Trophoblast cell (in vitro differentiated cells and primary cell): ENCODE measurements around the gene RASA3.
"Not testable (repeated sequence)": the region's sequence is repeated elsewhere in the genome, so short reads cannot be mapped to it uniquely, and the experiment has no call there.

ENCODE experiments used
- DNase-seq, 2 donors: peaks; one replicate each; pipeline ENCODE4 v3.0.0-alpha.2; 2016
- H2AFZ ChIP-seq: 2 replicates; pipeline ENCODE4 v1.6.1; 2013; ENCODE audit warnings: low read length, moderate library complexity, mild to moderate bottlenecking; ENCODE audit not compliant: insufficient read depth, poor library complexity
- H2AK5ac ChIP-seq: 2 replicates; pipeline ENCODE4 v1.6.1; 2013; ENCODE audit warnings: mild to moderate bottlenecking, low read length
- H2BK120ac ChIP-seq: 2 replicates; pipeline ENCODE4 v1.6.1; 2013; ENCODE audit warnings: low read length, mild to moderate bottlenecking, moderate library complexity; ENCODE audit not compliant: insufficient read depth, poor library complexity
- H2BK12ac ChIP-seq: 2 replicates; pipeline ENCODE4 v1.6.1; 2013; ENCODE audit warnings: mild to moderate bottlenecking, low read length, moderate library complexity
- H2BK5ac ChIP-seq: 2 replicates; pipeline ENCODE4 v1.6.1; 2013; ENCODE audit warnings: low read length, low read depth, moderate library complexity, mild to moderate bottlenecking; ENCODE audit not compliant: poor library complexity
- H3K14ac ChIP-seq: 2 replicates; pipeline ENCODE4 v1.6.1; 2013; ENCODE audit warnings: mild to moderate bottlenecking, low read length
- H3K18ac ChIP-seq: 2 replicates; pipeline ENCODE4 v1.6.1; 2013; ENCODE audit warnings: mild to moderate bottlenecking, low read length
- H3K23ac ChIP-seq: 2 replicates; pipeline ENCODE4 v1.6.1; 2013; ENCODE audit warnings: low read length
- H3K27ac ChIP-seq: 2 replicates; pipeline ENCODE4 v1.5.1; 2013; ENCODE audit warnings: low read depth, mild to moderate bottlenecking, inconsistent platforms, low read length, moderate library complexity
- H3K27me3 ChIP-seq: 2 replicates; pipeline ENCODE4 v1.6.1; 2013; ENCODE audit warnings: inconsistent platforms, mild to moderate bottlenecking, low read length, moderate library complexity; ENCODE audit not compliant: insufficient read depth
- H3K36me3 ChIP-seq, 2 experiments: 1 replicate in 1 of 2; 2 replicates in 1 of 2; pipeline ENCODE4 v1.6.1; 2013; ENCODE audit warnings: low read length in 2 of 2, mild to moderate bottlenecking in 2 of 2, moderate library complexity in 1 of 2; ENCODE audit not compliant: insufficient read depth in 2 of 2, control insufficient read depth in 1 of 2
- H3K4ac ChIP-seq: 2 replicates; pipeline ENCODE4 v1.6.1; 2013; ENCODE audit warnings: low read depth, mild to moderate bottlenecking, low read length, moderate library complexity
- H3K4me1 ChIP-seq, 2 experiments: 1 replicate in 1 of 2; 2 replicates in 1 of 2; pipeline ENCODE4 v1.6.1; 2013; ENCODE audit warnings: low read length in 2 of 2, mild to moderate bottlenecking in 2 of 2, moderate library complexity in 1 of 2; ENCODE audit not compliant: insufficient read depth in 2 of 2, control insufficient read depth in 1 of 2
- H3K4me2 ChIP-seq: 2 replicates; pipeline ENCODE4 v1.6.1; 2013; ENCODE audit warnings: inconsistent platforms, mild to moderate bottlenecking, low read length, moderate library complexity
- H3K4me3 ChIP-seq: 2 replicates; pipeline ENCODE4 v1.5.1; 2013; ENCODE audit warnings: mild to moderate bottlenecking, low read depth, low read length, inconsistent platforms
- H3K79me1 ChIP-seq: one replicate; pipeline ENCODE4 v1.6.1; 2013; ENCODE audit warnings: low read length
- H3K79me2 ChIP-seq: 2 replicates; pipeline ENCODE4 v1.6.1; 2013; ENCODE audit warnings: low read length, mild to moderate bottlenecking; ENCODE audit not compliant: control insufficient read depth, insufficient read depth, poor library complexity
- H3K9ac ChIP-seq: 2 replicates; pipeline ENCODE4 v1.6.1; 2013; ENCODE audit warnings: mild to moderate bottlenecking, low read length
- H3K9me3 ChIP-seq: 2 replicates; pipeline ENCODE4 v1.6.1; 2013; ENCODE audit warnings: low read depth, mild to moderate bottlenecking, control low read depth, inconsistent platforms, low read length; ENCODE audit not compliant: insufficient read depth
- H4K12ac ChIP-seq: 2 replicates; pipeline ENCODE4 v1.6.1; 2013; ENCODE audit warnings: low read depth, mild to moderate bottlenecking, low read length, moderate library complexity
- H4K8ac ChIP-seq: 2 replicates; pipeline ENCODE4 v1.6.1; 2013; ENCODE audit warnings: low read depth, mild to moderate bottlenecking, low read length, moderate library complexity
- H4K91ac ChIP-seq: one replicate; pipeline ENCODE4 v1.6.1; 2013; ENCODE audit warnings: low read depth, mild to moderate bottlenecking, low read length, moderate library complexity
- WGBS: extraction: QIAGEN DNeasy Blood & Tissue Kit; methylation state at CpG from one replicate; pipeline ENCODE4 v1.1.7; 2013; ENCODE audit warnings: missing lambda C conversion rate; ENCODE audit not compliant: insufficient read length, insufficient coverage; ENCODE audit errors: extremely low coverage; 5-methylcytosine and 5-hydroxymethylcytosine counted together

The RASA3 gene

DNA sequence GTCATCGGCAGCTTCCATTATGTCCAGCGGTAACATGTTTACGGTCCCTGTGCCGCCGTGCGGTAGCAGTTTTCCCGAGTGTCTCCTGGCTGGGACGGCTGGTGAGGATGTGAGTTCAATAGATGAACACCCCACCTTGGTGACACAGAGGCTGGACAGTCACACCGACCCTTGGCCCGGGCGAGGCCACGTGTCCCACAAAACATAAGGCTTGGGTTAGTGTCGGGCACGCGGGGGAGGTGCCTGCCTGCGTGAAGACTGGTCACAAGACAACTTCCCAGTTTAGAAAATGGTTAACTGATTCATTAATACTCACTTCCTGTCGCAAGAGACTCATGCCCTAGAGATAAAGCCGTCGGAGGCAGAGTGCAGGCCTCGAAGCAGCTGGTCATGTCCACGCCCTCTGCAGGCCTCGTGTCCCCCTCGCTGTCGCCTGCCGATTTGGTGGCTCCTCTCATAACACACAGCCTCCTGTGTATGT is 17.2 kb downstream of the RASA3 start:
- H3K14ac ChIP-seq: no peak overlapping the region
- H4K12ac ChIP-seq: no peak overlapping the region
- H3K4me2 ChIP-seq: no peak overlapping the region
- peak overlapping the region; percentile 7 for H2AK5ac ChIP-seq
- no peak overlapping the region for H3K9ac ChIP-seq
- no peak overlapping the region for H3K27ac ChIP-seq
- peaks cover 13% of the 10 kb centered on the region for H3K79me1 ChIP-seq
- no peak overlapping the region for H4K91ac ChIP-seq
- no peak overlapping the region for H3K23ac ChIP-seq
- no peak overlapping the region for H4K8ac ChIP-seq
- no peak overlapping the region for H2AFZ ChIP-seq
- peak; percentile 31 to 45 for DNase-seq
- H2BK12ac ChIP-seq: no peak overlapping the region
- peaks cover 29 to 36% of the 10 kb centered on the region in 2 experiments for H3K4me1 ChIP-seq
- H3K18ac ChIP-seq: peak overlapping the region; percentile 34
- H3K36me3 ChIP-seq: peaks cover 3 to 10% of the 10 kb centered on the region in 2 experiments
- no peak overlapping the region for H2BK5ac ChIP-seq
- WGBS: no CpG with 5 or more reads among the region's 25 CpGs
- no peak overlapping the region for H3K4ac ChIP-seq
- H2BK120ac ChIP-seq: no peak overlapping the region
- no peaks in the 10 kb centered on the region for H3K79me2 ChIP-seq
- no peaks in the 10 kb centered on the region for H3K27me3 ChIP-seq
- peaks cover 6% of the 10 kb centered on the region for H3K9me3 ChIP-seq
- H3K4me3 ChIP-seq: no peak overlapping the region

DNA sequence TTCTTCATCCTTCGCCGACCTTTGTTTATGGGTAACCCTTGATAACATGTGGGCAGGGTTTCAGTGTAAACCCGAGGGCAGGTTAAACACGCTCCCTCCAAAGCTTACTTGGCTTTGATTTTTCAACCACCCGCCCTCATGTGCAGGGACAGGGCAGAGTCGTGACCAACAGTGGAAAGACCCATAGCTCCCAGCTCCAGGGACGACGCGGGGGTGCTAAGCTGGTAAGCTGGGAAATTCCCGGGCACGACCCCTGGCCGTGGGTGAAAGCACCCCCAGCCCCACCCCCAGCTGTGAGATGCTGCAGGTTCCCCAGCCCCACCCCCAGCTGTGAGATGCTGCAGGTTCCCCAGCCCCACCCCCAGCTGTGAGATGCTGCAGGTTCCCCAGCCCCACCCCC is 17.8 kb downstream of the RASA3 start:
- not testable (repeated sequence) for H3K27ac ChIP-seq, H3K4me2 ChIP-seq

DNA sequence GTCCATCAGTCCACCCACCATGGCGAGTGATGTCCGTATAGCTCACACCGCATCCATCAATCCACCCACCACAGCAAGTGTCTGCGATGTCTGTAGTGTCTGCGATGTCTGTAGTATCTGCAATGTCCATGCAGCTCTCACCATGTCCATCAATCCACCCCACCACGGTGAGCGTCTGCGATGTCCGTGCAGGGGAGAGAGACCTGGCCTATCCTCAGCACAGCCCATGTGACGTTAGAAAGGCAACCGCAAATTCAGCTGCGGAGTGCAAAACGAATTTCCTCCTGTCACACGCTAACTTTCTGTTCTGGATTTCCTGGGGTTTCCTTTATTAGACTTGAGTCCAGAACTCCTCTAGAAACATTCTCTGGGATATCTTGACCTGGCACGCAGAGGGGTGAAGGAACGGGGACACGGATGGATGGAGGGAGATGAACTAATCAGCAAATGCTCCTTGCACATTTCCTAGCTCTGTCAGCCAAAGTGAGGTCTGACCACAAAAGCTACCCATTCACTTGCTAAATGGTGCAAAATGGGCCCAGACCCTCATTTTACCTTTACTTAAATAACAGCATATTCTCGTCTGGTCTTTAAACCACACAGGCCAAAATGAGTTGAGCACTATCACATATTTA is 18.3 kb downstream of the RASA3 start:
- Histone ChIP-seq H3K4me3 (peak overlapping the region; percentile 41), H2AFZ (no peak overlapping the region), H3K79me1 (peaks cover 11% of the 10 kb centered on the region), H4K12ac (no peak overlapping the region), H3K79me2 (no peaks in the 10 kb centered on the region), H2BK12ac (no peak overlapping the region), H2AK5ac (no peak overlapping the region), H3K27ac (no peak overlapping the region), H3K4me1 (peaks cover 35 to 45% of the 10 kb centered on the region in 2 experiments), H3K36me3 (peaks cover 3 to 10% of the 10 kb centered on the region in 2 experiments), H3K23ac (no peak overlapping the region), H4K8ac (no peak overlapping the region), H3K4ac (no peak overlapping the region), H3K9me3 (peaks cover 6% of the 10 kb centered on the region), H3K27me3 (no peaks in the 10 kb centered on the region), H4K91ac (no peak overlapping the region), H3K9ac (no peak overlapping the region), H3K14ac (no peak overlapping the region), H2BK5ac (no peak overlapping the region), H2BK120ac (no peak overlapping the region), H3K4me2 (no peak overlapping the region), H3K18ac (no peak overlapping the region)
- DNase-seq: no peak
- WGBS: no CpG with 5 or more reads among the region's 18 CpGs

More for the DNA sequence above, 17.8 kb downstream of the RASA3 start:
- H3K9ac ChIP-seq, H2AK5ac ChIP-seq, H3K4me3 ChIP-seq, H3K9me3 ChIP-seq, H4K12ac ChIP-seq, H4K8ac ChIP-seq, H3K18ac ChIP-seq, H2BK120ac ChIP-seq, H3K14ac ChIP-seq, H2AFZ ChIP-seq, H4K91ac ChIP-seq, H3K27me3 ChIP-seq, H3K23ac ChIP-seq, H3K4ac ChIP-seq, H3K79me2 ChIP-seq, H2BK5ac ChIP-seq, DNase-seq, H2BK12ac ChIP-seq: not testable (repeated sequence)
- H3K4me1 ChIP-seq: peaks cover 33 to 41% of the 10 kb centered on the region in 2 experiments
- peaks cover 13% of the 10 kb centered on the region for H3K79me1 ChIP-seq
- H3K36me3 ChIP-seq: peaks cover 3 to 10% of the 10 kb centered on the region in 2 experiments
- no CpG with 5 or more reads among the region's 12 CpGs for WGBS

DNA sequence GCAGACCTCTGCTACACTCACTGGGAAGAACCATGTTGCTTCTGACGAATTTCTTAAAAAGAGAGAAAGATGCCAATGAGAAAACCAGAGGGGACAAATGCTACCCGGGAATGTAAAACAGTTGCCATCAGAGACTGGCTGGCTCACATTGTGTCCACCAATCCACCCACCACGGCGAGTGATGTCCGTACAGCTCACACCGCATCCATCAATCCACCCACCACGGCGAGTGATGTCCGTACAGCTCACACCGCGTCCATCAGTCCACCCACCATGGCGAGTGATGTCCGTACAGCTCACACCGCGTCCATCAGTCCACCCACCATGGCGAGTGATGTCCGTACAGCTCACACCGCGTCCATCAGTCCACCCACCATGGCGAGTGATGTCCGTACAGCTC is 19.0 kb downstream of the RASA3 start:
- H3K4me2 ChIP-seq, H2BK5ac ChIP-seq, H3K9ac ChIP-seq, H3K23ac ChIP-seq, H3K18ac ChIP-seq, H3K79me2 ChIP-seq, H4K12ac ChIP-seq, H2AK5ac ChIP-seq, H3K79me1 ChIP-seq, H2AFZ ChIP-seq, H3K9me3 ChIP-seq, H3K4ac ChIP-seq, H2BK120ac ChIP-seq, H4K91ac ChIP-seq, H3K14ac ChIP-seq, DNase-seq, H2BK12ac ChIP-seq, H3K27me3 ChIP-seq, H3K27ac ChIP-seq, H4K8ac ChIP-seq, H3K4me3 ChIP-seq: not testable (repeated sequence)
- no CpG with 5 or more reads among the region's 21 CpGs for WGBS
- H3K4me1 ChIP-seq: peaks cover 35 to 41% of the 10 kb centered on the region in 2 experiments
- H3K36me3 ChIP-seq: peaks cover 5 to 10% of the 10 kb centered on the region in 2 experiments
